ENCODE measurements around the gene CHI3L1.

The CHI3L1 gene

GRCh38 chr1:203179667-203180005 is 6.9 kb downstream of the CHI3L1 start:
- no peak for DNase-seq

GRCh38 chr1:203178821-203179666 is 7.5 kb downstream of the CHI3L1 start:
- DNase-seq = no peak

GRCh38 chr1:203178083-203178482 is 8.4 kb downstream of the CHI3L1 start:
- DNase-seq = no peak

GRCh38 chr1:203177470-203178039 is 8.9 kb downstream of the CHI3L1 start:
- DNase-seq = no peak

GRCh38 chr1:203177036-203177405 is 9.5 kb downstream of the CHI3L1 start:
- no peak for DNase-seq

GRCh38 chr1:203176273-203177035 is 10.1 kb downstream of the CHI3L1 start:
- no peak for DNase-seq

- no peak for DNase-seq
Measured at GRCh38 chr1:203175827-203176241, 10.7 kb downstream of the CHI3L1 start.

- DNase-seq = no peak
Measured at GRCh38 chr1:203175237-203175826, 11.2 kb downstream of the CHI3L1 start, which contains the start of gene MYBPH. MYBPH (minus strand) TSS chr1:203175826; CDS start chr1:203175755, 71 bp downstream.

- DNase-seq = no peak
Measured at GRCh38 chr1:203174324-203174985, 12.0 kb downstream of the CHI3L1 start.

GRCh38 chr1:203173566-203173965 is 12.9 kb downstream of the CHI3L1 start:
- DNase-seq = no peak

- no peak for DNase-seq
Measured at GRCh38 chr1:203173011-203173555, 13.4 kb downstream of the CHI3L1 start.

- DNase-seq = peak; percentile 28
Measured at GRCh38 chr1:203172184-203173010, 14.1 kb downstream of the CHI3L1 start.

GRCh38 chr1:203171341-203172183 is 14.9 kb downstream of the CHI3L1 start:
- no peak for DNase-seq

GRCh38 chr1:203170625-203171330 is 15.7 kb downstream of the CHI3L1 start:
- DNase-seq = no peak

GRCh38 chr1:203169770-203170520 is 16.6 kb downstream of the CHI3L1 start:
- DNase-seq = no peak

- DNase-seq = no peak
Measured at GRCh38 chr1:203168991-203169390, 17.5 kb downstream of the CHI3L1 start.

- DNase-seq = no peak
Measured at GRCh38 chr1:203168256-203168786, 18.2 kb downstream of the CHI3L1 start.

- DNase-seq = no peak
Measured at GRCh38 chr1:203167913-203168200, 18.6 kb downstream of the CHI3L1 start.

Data from CD4-positive, alpha-beta T cell treated with Interleukin-17A for 1 hour (primary cell).